Gastroesophageal sphincter (tissue), 3 donors: ENCODE data around the gene KRTAP10-12.

Experiments used
- POLR2A ChIP-seq, 2 donors: fragments of 450-650 bp; IDR thresholded peaks; one replicate each; pipeline ENCODE4 v1.6.1; 2017; ENCODE audit warnings: antibody characterized with exemption in 2 of 2, mild to moderate bottlenecking in 2 of 2, moderate library complexity in 1 of 2
- TF ChIP-seq, protein P1 (sequence below), 4 experiments: fragments of 200-600 bp in 2 of 4; fragments of 450-650 bp in 2 of 4; sonication (generic) in 1 of 4; IDR thresholded peaks; one replicate each; pipeline ENCODE4 v1.5.1; 2017 to 2019; ENCODE audit warnings: antibody characterized with exemption in 4 of 4, mild to moderate bottlenecking in 2 of 4, moderate library complexity in 2 of 4

DNA sequence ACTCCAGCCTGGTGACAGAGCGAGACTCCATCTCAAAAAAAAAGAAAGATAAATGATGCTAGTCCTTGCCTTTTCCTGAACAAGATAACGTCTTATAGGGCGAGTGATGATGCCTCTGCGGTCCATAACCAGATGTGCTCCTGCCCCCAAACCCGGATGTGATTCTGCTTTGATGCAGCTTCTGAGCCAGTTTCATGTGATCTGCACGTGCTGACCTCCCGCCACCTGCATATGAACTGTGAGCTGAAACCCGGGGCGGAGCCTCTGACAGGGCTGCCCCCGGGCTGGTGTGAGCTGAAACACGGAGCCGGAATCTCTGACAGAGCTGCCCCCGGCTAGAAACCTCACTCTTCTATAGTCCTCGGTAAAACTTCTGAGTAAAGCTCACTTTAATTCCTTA, 43.8 kb upstream of the KRTAP10-12 start:
- TF ChIP-seq, protein P1, sequence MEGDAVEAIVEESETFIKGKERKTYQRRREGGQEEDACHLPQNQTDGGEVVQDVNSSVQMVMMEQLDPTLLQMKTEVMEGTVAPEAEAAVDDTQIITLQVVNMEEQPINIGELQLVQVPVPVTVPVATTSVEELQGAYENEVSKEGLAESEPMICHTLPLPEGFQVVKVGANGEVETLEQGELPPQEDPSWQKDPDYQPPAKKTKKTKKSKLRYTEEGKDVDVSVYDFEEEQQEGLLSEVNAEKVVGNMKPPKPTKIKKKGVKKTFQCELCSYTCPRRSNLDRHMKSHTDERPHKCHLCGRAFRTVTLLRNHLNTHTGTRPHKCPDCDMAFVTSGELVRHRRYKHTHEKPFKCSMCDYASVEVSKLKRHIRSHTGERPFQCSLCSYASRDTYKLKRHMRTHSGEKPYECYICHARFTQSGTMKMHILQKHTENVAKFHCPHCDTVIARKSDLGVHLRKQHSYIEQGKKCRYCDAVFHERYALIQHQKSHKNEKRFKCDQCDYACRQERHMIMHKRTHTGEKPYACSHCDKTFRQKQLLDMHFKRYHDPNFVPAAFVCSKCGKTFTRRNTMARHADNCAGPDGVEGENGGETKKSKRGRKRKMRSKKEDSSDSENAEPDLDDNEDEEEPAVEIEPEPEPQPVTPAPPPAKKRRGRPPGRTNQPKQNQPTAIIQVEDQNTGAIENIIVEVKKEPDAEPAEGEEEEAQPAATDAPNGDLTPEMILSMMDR (IDR thresholded peaks at IDR 0.05) = no peak
- no peak for TF ChIP-seq POLR2A (IDR thresholded peaks at IDR 0.05)
